NCI-H748 treated with DMSO at 0.1 percent for 48 hours (cell line): Measurements from ENCODE around the gene XCR1.
"Not testable (repeated sequence)": the region's sequence is repeated elsewhere in the genome, so short reads cannot be mapped to it uniquely, and the experiment has no call there.

Experiments used
- DNase-seq: peaks from one replicate; lab custom pipeline; 2025; lab: John Stamatoyannopoulos, UW

The XCR1 gene, protein sequence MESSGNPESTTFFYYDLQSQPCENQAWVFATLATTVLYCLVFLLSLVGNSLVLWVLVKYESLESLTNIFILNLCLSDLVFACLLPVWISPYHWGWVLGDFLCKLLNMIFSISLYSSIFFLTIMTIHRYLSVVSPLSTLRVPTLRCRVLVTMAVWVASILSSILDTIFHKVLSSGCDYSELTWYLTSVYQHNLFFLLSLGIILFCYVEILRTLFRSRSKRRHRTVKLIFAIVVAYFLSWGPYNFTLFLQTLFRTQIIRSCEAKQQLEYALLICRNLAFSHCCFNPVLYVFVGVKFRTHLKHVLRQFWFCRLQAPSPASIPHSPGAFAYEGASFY

DNA sequence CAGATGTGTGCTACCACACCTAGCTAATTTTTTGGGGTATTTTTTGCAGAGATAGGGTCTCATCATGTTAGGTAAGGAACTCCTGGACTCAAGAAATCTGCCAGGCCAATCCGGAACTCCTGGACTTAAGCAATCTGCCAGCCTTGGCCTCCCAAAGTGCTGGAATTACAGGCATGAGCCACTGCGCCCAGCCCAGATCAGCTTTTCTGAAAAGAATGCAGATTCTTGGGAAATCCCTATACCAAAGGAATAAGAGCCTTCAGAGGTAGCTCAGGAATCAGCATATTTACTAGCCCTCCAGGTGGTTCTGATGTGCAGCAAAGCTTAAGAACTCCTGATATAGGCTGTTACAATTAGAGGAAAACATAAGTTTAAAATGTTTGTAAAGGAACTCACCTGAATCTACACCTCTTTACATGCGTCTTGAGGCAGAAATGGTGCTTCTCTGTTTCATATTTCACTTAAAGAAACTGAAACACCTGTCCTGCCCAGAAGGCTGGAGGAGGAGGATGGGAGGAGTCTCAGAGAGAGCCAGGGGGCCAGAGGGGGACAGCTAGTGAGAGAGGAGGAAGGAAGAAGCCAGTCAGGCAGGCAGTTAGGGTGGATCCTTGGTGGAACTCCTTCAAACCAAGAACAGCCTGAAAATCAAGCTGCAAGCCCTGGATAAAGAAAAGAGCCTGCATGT lies at the start of gene XCR1:
Gene XCR1, minus strand, starts transcription at position 463 of the 685 bp plus-strand sequence. CDS start 5,536 bp downstream, outside the sequence.
- DNase-seq, result no peak

DNA sequence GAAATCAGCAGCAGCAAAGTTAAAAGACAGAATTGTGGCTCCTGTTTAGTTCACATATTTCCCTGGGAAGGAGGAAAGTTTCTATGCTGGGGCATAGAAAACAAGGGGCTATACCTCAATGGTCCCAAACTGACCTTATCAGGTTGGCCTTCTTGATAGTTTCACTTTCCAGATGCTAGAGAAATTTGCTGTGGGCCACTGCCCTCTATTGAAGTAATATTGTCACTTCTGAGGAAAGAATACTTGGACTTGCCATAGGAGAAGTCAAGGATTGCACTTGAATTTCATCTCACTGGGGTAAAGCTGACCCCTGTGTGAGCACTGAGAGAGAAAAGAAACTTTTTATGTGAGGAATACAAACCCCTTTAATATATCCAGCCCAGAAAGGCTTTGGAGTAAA lies 49.3 kb upstream of the XCR1 start:
- no peak for DNase-seq

DNA sequence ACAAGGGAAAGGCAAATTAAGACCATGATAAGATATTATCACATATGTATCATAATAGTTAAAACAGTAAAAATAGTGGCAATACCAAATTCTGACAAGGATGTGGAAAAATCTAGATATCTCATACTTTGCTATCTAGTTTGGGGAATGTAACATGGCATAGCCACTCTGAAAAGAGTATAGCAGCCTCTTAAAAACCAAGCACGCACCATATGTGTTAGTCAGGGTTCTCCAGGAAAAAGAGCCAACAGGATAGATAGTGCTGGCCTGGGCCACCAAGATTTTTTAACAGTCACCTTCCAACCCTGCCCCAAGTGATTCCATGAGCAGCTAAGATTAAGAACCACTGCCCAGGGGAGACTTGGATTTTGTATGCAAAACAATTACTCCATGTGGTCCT lies 48.5 kb upstream of the XCR1 start:
- DNase-seq, result no peak

DNA sequence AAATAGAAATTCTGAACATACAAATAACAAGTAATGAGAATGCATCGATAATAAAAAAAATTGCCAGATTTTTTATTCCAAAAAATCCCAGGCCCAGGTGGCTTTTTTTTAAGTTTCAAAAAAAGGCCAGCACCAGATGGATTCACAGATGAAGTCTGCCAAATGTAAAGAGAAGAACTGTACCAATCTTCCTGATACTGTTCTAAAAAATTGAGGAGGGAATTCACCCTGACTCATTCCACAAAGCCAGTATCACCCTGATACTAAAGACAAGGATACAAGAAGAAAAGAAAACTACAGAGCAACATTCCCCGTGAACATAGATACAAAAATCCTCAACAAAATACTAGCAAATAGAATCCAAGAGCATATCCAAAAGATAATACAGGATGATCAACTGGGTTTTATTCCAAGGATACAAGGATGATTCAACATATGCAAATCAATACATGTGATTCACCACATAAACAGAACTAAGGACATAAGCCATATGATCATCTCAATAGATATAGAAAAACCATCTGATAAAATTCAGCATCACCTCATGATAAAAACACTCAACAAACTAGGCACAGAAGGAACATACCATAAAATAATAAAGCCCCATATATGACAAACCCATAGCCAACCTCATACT lies 44.1 kb upstream of the XCR1 start:
- DNase-seq, result no peak

DNA sequence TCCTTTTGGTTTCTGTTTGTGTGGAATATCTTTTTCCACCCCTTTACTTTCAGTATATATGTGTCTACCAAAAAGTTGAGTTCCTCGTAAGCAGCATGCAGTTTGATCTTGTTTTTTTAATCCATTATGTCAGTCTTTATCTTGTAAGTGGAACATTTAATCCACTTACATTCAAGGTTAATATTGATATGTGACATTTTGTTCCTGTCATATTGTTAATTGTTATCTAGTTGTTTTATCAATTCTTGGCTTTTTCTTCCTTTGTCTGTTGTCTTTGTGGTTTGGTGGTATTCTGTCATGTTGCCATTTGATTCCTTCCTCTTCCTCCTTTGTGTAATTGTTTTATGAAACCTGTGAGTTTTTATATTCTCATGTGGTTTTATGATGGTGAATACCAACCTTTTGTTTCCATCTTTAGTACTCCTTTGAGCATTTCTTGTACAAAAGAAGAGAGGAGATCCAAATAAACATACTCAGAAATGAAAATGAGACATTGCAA lies 43.4 kb upstream of the XCR1 start:
- no peak for DNase-seq

DNA sequence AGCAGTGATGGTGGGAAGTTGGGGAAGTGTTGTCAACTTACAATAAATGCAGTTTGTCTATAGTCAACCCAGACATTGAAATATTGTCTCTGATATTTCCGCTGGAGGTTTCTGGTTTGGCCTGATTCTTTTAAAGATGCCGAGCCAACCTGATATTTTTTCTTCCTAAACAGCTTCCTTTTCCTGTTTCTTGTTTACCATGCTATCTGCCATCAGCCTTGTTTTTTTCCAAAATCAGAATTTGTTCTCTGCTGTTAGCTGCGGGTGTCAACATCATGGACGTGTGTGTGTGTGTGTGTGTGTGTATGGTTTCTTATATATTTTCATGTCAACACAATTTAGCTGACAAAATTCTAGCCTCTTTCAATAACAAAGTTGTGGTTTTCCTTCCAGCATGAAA lies 41.2 kb upstream of the XCR1 start:
- DNase-seq, result no peak

DNA sequence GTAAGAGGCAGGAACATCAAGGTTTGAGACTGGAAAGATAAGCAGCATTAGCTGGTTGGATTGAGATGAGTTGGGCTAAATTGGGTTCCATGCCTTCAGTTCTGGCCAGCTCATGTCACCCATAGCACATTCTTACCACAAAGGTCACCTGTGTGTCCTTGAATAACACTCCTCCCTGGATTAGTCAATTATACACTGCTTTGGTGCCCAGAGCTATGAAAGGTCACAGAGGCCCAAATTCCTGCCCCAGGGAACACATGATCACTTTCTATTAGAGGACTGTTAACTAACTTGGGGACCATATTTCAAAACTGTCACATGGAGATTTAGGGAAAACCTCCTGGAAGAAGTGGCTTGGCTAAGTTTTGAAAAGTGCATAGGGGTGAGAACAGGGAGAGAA lies 40.1 kb upstream of the XCR1 start:
- DNase-seq, result no peak

DNA sequence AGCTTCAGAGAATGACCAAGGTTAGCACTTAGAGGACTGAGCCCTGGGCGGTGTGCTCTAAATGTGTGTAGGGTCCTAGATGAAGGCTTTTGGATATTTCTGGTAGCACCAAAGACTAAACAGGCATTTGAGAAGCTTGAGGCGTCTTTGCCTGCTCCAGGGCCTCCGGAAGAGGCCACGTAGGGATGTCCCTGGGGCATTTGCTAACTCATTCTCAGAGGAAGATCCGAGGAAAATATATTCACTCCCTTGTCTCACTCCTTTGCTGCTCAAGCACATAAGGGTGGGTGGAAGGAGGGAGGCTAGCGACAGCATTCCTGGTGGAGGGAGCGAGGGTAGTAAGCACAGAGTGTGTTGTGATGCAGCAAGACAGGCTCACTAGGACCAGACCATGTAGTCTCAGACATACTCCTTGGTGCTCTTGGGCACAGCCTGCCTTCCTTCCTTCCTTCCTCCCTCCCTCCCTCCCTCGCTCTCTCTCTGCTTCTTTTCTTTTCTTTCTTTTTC lies 38.5 kb upstream of the XCR1 start:
- DNase-seq, result no peak

DNA sequence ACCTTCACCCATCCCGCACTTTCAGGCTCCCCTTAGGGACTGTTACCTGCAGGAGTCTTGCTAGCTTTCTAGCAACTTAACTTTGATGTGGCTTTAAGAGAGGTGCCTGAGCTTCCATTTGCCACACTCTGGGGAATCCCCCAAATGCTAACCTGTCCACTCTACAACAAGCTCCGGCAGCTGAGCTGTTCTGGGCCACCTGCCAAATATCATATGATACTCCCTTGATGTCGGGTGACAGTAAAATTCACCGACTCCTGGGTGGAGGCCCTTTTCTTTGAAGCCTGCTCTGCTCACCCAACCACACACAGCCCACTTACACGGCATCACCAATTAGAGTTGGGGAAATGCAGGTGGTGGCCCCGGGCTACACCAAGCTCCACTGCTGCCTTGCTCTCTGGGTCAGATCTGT lies 38.0 kb upstream of the XCR1 start:
- no peak for DNase-seq

DNA sequence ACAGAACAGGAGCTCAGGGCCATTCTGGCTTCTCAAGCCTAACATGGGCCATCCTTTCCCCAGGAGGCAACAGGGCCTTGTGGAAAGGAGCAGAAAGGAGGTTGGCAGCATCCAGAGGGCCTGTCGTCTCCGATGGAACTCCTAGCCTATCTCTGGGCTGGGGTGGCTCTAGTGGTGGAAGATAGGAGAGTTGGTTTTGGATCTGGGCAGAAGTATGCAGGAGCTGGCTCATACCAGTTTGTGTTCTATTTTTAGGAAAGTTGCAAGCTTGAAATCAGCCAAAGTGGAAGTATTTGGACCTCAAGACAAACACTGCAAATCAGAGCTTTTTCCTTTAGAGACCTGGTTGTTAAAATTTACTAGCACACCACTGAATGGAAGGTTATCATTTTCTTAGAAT lies 35.4 kb upstream of the XCR1 start:
- no peak for DNase-seq

DNA sequence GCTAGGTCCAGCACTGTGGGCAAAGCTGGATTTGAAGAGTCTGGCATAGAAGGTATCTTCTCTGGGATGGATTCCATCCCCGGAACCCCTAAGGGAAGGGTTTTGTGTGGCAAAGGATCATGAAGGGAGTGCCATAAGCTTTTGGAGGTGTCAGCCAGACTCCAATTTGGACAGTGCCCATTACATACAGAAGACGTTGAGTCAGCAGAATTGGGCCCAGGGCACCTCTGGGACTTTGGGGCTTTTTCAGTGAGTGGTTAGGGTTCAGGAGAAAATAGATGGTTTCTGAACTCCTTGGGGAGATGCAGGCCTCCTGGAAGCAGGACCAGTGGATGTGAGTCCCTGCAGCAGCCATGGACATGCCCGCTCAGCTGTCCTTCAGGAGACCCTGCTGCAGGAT lies 34.6 kb upstream of the XCR1 start:
- DNase-seq, result no peak

DNA sequence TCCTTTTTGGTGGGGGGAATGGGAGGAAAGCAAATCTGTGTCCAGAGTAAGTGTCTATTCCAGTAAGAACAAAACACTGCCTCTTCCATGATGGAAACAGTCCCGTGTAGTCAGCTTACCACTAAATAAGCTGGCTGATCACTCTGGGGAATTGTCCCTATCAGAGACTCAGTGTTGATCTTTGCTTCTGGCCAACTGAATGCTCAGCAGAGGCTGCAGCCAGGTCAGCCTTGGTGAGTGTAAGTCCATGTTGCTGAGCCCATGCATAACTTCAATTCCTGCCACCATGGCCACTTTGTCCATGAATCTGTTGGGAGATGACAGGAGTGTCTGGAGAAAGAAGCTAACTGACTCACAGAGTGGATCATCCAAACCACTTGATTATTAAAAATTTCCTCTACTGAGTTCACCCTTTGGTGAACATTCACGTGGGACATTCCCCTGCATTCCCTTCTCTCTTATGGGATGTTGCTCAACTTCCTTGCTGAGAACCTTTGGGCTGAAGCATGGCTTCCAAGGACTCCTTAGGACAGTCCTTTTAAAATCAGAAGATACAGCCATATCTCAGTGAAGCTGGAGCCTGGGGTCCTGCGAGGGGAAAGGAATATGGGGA lies 33.9 kb upstream of the XCR1 start:
- DNase-seq, result no peak

DNA sequence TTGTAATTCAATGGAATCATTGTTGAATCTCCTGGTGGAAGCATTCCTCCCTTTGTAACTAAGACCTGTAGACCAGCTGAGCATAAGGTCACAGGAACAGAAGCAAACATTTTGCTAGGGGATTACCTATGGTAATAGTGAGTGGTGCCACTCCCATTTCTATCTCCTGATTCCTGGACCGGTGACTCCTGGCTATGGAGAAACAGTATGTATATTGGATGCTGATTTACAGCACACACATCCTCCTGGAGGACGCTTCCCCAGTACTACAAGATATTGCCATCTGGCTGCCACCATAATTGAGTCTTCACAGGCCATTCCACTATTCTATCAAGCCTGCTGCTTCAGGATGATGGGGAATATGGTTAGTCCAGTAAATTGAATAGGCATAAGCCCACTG lies 33.3 kb upstream of the XCR1 start:
- no peak for DNase-seq

DNA sequence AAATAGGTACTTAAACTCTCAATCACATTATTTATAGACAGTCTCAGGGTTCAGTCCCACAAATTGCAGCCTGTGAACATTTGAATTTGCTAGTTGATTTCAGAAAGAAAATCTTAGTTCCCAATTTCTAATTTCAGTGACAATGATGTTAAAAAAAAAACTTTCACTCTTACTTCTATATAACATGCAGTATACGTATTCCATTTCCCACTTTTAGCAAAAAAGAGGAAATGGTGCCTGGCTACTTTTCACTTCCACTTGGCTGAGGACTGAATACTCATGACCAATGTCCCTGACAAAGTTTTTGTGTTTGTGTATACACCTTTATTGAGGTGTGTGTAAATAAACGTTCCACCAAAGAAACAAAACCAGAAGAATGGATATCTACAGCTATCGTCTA lies 32.1 kb upstream of the XCR1 start:
- DNase-seq, result no peak

DNA sequence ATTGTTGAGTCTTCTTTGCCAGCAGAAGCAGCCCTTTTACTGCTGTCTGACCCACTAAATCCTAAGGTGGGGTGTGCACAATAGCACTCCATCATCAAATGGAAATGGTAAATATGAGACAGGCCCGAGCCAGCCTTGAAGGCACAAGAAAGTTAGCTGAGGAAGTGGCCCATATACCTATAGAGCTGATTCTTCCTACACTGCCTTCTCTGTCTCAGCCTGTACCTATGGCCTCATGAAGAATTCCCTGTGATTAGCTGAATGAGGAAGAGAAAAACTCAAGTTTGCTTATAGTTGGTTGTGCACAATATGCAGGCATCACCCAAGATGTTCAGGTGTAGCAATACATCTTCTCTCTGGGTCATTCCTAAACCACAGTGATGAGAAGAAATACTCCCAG lies 31.7 kb upstream of the XCR1 start:
- no peak for DNase-seq

DNA sequence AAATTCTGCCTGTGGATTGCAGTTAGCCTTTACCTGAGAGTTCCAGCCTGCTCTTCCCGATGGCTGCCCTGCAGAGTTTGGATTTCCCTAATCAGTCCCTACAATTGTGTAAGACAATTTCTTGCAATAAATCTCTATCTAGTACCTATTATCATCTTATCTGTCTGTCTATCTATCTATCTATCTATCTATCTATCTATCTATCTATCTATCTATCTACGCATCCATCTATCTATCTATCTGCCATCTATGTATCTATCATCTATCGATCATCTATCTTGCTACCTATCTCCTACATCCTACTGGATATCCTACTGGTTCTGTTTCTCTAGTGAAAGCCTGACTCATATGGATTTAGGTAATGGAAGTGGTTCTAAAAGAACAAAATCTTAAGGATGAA lies 30.4 kb upstream of the XCR1 start:
- no peak for DNase-seq

DNA sequence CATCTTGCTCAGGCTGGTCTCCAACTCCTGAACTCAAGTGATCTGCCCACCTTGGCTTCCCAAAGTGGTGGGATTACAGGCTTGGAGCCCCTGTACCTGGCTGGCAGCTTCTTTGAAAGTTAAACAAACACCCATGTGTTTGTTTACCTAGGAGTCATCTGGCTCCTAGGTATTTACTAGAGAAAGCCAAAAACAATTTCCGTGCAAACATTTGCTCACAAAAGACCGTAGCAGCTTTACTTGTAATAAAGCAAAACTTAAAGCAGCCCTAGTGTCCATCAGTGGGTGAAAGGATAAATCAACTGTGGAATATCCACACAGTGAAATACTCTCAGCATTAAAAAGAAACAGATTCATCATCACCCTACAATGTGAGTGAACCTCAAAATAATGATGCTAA lies 29.4 kb upstream of the XCR1 start:
- no peak for DNase-seq

DNA sequence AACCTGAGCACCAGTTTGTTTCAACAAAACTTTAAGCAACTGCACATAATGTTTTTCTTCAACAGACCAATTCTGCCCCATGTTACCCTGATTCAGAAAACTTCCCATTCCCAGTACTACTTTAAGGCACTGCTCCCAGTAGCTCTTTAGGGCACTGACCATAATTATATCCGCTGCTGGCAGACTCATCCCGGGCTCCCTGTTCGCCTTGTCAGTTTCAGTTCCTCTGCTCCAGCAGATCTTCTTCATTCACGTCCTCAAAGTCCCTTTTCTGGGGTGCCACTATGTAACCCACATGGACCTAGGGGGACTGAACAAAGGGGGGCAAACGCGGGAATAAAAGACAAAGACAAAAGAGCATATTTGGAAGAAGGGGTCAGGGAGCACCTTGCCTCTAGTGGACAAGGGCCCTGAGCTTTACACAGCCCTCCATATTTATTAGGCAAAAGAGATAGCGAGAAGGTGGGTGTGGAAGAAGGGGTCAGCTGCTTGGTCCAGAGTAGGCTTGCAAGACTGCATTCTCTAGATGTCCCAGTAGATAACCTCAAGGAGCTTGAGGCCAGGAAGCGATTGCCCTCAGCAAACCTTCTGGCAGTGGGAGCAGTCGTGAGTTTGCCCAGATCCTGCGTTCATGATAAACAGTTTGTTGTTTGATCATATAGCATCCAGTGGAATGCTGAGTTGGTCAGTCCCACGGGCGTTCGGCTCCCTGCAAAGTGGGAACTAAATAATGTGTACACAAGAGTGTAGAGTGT lies 26.7 kb upstream of the XCR1 start:
- DNase-seq, result not testable (repeated sequence)

DNA sequence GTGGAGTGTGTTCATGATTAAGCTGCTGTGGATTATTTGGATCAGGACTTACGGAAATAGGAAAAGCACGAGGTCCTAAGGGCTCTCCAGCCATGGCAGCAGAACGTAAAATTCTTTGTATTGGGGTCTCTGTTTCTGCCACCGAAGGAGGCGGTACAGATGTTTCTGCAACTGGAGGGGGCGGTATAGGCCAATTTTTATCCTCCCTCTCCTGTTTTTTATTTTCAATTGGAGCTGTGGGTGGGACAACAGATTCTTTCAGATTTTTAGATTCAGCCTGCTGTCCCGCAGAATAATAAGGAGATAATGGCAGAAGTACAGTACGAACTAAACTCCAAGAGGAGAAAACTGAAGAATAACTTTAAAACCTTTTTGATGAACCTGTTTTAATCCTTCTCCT lies 26.0 kb upstream of the XCR1 start:
- DNase-seq, result not testable (repeated sequence)

DNA sequence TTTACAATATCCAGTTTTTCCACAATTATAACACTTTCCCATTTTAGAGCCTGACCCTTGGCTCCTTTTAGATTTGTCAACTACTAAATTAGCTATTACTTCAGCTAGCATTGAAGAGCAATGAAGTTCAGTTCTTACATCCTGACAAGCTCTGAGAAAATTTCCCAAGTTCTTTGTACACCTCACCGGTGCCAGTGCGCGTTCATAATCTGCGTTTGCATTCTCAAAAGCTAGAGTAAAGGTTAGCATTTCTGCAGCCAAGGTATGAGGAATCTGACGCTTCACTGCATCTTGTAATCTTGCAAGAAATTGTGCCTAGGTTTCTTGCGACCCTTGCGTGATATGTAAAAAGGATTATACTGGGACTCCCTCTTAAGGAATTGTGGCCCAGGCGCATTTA lies 25.2 kb upstream of the XCR1 start:
- DNase-seq, result no peak

DNA sequence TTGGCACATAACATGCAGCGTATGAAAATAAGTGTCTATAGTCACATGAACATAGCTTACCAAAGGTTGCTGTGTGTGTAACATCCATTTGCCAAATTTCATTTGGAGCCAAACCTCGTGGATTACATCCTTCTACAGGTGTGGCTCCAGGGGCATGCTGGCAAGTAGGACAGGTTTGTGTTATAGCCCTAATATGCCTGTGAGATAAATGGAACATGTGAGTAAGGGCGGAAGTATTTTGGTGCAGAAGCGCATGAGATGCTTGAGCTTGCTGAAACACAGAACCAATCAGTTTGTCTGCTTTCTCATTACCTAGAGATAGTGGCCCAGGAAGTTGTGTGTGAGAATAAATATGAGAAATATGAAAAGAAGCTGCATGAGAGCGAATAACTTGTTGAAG lies 21.8 kb upstream of the XCR1 start:
- DNase-seq, result no peak

DNA sequence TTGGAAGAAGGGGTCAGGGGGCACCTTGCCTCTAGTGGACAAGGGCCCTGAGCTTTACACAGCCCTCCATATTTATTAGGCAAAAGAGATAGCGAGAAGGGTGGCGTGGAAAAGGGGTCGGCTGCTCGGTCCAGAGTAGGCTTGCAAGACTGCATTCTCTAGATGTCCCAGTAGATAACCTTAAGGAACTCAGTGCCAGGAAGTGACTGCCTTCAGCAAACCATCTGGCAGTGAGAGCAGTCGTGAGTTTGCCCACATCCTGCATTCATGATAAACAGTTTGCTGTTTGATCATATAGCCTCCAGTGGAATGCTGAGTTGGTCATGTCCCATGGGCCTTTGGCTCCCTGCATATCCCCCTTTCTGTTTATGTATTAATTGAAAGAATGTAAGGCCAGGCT lies 18.9 kb upstream of the XCR1 start:
- DNase-seq, result not testable (repeated sequence)
